Osteocyte (in vitro differentiated cells): ENCODE results near the gene HDAC4. TPM values are rescaled to one million over a fixed set of nuclear protein-coding genes. Genes with fewer than 3 reads are reported as not detected.

ENCODE experiments used
- DNase-seq: peaks from one replicate; pipeline ENCODE4 v3.0.0; 2021; ENCODE audit warnings: mixed read lengths; ENCODE audit not compliant: unreplicated experiment; ENCODE audit errors: extremely low spot score
- H3K27ac Mint-ChIP-seq: one replicate; pipeline ENCODE4 v1.8.0; 2021; ENCODE audit warnings: mild to moderate bottlenecking, mixed read lengths; ENCODE audit not compliant: unreplicated experiment
- H3K27me3 Mint-ChIP-seq: one replicate; pipeline ENCODE4 v1.8.0; 2021; ENCODE audit warnings: mixed read lengths; ENCODE audit not compliant: unreplicated experiment
- H3K36me3 Mint-ChIP-seq: one replicate; pipeline ENCODE4 v1.8.0; 2021; ENCODE audit warnings: mixed read lengths; ENCODE audit not compliant: unreplicated experiment
- H3K4me1 Mint-ChIP-seq: one replicate; pipeline ENCODE4 v1.8.0; 2021; ENCODE audit warnings: mixed read lengths; ENCODE audit not compliant: unreplicated experiment
- H3K4me3 Mint-ChIP-seq: one replicate; pipeline ENCODE4 v1.8.0; 2021; ENCODE audit warnings: mild to moderate bottlenecking, moderate library complexity, mixed read lengths; ENCODE audit not compliant: unreplicated experiment
- H3K9me3 Mint-ChIP-seq: one replicate; pipeline ENCODE4 v1.8.0; 2021; ENCODE audit warnings: mixed read lengths; ENCODE audit not compliant: unreplicated experiment
- total RNA-seq: library from RNA; stranded (reverse); gene quantifications from 2 replicates; pipeline ENCODE4 v1.2.1, GENCODE V29; 2021
- TF ChIP-seq, protein P1 (sequence below): fragments of 200-600 bp; sonication (generic); IDR thresholded peaks from 2 replicates; pipeline ENCODE4 v1.5.0; 2021; ENCODE audit warnings: antibody characterized with exemption, mild to moderate bottlenecking, moderate library complexity

The HDAC4 gene
- total RNA-seq, 1 donor from 2014 or later = 30.3 TPM

DNA sequence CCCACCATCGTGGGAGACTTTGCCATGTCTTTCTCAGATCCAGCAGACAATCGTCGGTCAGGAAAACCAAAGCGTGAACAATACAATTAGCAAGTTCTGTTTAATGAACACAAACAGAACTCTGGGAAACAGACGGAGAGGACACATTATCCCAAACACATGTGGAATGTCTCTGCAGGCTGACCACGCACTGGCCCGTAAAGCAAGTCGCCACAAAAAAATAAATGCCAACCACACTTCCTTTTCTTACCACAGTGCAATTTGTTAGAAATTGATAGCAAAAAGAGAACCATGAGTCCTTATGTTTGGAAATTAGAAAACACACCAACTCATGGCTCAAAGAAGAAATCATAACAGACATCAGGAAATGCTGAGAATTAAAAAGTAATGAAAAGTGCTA lies 342.1 kb downstream of the HDAC4 start:
- no peak overlapping the region for H3K4me3 Mint-ChIP-seq
- no peaks in the 10 kb centered on the region for H3K9me3 Mint-ChIP-seq
- no peaks in the 10 kb centered on the region for H3K27me3 Mint-ChIP-seq
- TF ChIP-seq, protein P1, sequence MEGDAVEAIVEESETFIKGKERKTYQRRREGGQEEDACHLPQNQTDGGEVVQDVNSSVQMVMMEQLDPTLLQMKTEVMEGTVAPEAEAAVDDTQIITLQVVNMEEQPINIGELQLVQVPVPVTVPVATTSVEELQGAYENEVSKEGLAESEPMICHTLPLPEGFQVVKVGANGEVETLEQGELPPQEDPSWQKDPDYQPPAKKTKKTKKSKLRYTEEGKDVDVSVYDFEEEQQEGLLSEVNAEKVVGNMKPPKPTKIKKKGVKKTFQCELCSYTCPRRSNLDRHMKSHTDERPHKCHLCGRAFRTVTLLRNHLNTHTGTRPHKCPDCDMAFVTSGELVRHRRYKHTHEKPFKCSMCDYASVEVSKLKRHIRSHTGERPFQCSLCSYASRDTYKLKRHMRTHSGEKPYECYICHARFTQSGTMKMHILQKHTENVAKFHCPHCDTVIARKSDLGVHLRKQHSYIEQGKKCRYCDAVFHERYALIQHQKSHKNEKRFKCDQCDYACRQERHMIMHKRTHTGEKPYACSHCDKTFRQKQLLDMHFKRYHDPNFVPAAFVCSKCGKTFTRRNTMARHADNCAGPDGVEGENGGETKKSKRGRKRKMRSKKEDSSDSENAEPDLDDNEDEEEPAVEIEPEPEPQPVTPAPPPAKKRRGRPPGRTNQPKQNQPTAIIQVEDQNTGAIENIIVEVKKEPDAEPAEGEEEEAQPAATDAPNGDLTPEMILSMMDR = no peak
- H3K4me1 Mint-ChIP-seq = no peaks in the 10 kb centered on the region
- H3K36me3 Mint-ChIP-seq = peaks cover 15% of the 10 kb centered on the region
- no peak overlapping the region for H3K27ac Mint-ChIP-seq
- no peak for DNase-seq

DNA sequence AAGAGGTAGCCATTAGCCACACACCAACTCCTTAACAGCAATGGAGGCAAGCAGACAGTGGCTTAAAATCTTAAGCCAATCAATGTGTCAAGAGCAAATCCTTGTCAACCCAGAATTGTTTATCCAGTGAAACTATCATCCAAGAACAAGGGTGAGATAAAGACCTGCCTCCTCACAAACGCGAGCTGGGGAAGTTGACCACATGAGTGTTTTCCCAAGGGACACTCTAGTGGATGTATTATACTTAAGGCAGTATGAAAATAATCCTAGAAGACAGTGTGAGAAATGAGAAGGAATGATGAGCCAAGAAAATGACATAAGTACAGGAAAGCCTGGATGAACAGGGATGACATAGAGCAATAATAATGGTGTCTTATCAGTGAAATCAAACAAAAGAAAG lies 343.3 kb downstream of the HDAC4 start:
- no peak overlapping the region for H3K27ac Mint-ChIP-seq
- no peak for DNase-seq
- H3K4me1 Mint-ChIP-seq = no peaks in the 10 kb centered on the region
- no peaks in the 10 kb centered on the region for H3K9me3 Mint-ChIP-seq
- H3K36me3 Mint-ChIP-seq = peaks cover 22% of the 10 kb centered on the region
- no peak overlapping the region for H3K4me3 Mint-ChIP-seq
- TF ChIP-seq, protein P1 = no peak
- H3K27me3 Mint-ChIP-seq = no peaks in the 10 kb centered on the region

DNA sequence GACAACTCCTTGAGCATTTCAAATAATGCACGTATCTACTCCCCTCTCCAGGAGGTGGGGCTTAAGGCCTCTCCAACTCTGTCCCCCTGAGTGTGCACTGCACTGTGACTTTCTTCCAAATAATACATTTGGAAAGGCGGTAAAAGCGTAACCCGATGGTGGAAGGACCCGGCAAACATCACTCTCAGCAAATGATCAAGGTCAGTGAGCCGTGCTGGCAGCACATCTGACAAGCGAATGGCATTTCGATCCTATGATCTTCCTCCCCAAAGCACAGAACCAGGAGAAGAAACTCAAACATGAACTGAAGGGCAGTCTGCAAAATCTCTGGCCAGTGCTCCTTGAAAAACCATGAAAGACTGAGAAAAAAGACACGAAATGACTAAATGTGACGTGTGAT lies 344.2 kb downstream of the HDAC4 start:
- Mint-ChIP-seq H3K9me3 (no peaks in the 10 kb centered on the region), H3K36me3 (peaks cover 24% of the 10 kb centered on the region), H3K27me3 (no peaks in the 10 kb centered on the region), H3K27ac (no peak overlapping the region), H3K4me1 (no peaks in the 10 kb centered on the region), H3K4me3 (no peak overlapping the region)
- TF ChIP-seq, protein P1 = no peak
- no peak for DNase-seq

DNA sequence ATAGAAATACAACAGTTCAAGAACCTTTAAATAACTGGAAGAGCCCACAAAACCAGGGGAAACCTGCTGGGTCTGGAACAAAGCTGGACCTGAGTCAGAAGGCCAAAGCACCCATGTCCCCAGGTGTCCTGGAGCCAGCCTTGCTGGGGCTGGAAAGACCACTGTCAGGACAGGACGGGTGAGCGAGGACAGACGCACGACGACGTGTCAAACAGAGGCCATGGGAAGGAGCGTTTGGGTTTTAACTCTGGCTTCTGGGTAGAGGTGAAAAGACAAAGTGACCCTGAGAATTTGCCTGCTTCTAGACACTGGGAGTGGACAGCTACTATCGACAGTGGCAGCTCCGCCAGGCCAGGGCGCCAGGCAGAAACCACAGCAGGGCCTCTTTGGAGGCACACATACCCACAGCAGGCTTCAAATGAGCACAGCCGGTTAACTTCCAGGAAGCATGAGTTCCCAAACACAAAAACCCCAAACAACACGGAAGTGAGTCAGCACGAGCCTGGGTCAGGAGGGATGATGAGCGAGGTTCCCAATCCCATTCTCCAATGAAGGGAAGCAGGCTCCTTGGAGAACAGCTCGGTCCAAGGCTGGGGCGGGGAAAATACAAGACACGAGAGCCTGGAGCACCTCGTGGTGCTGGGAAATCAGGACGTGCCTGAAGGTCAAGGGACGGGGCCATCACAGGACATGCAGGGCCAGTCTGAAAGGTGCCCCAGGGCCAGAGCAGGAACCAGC lies 344.9 kb downstream of the HDAC4 start:
- peaks cover 22% of the 10 kb centered on the region for H3K36me3 Mint-ChIP-seq
- no peak overlapping the region for H3K27ac Mint-ChIP-seq
- no peak overlapping the region for H3K4me3 Mint-ChIP-seq
- TF ChIP-seq, protein P1 = no peak
- H3K27me3 Mint-ChIP-seq = no peaks in the 10 kb centered on the region
- H3K9me3 Mint-ChIP-seq = no peaks in the 10 kb centered on the region
- DNase-seq = no peak
- H3K4me1 Mint-ChIP-seq = peaks cover under 1% of the 10 kb centered on the region

DNA sequence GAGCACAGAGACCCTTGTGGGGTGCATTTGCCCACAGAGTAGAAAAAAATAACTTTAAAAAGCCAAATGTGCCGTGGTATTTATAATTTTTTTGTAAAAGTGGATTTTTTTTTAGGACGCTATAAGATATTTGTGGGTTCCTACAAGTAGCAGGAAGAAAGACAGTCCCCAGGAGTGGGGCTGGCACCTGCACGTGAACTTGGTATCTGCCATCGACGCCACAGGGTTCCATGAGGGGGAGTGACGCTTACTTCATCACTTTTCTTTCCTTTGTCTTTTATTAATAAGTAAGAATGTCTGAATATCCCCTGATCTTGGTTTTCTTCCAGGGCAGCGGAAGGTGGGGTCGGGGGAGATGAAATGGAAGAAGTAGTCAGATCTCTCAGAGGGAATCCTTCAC lies 345.9 kb downstream of the HDAC4 start:
- DNase-seq = no peak
- Mint-ChIP-seq H3K4me1 (peaks cover 1% of the 10 kb centered on the region), H3K27ac (no peak overlapping the region), H3K4me3 (no peak overlapping the region), H3K36me3 (peaks cover 21% of the 10 kb centered on the region), H3K27me3 (no peaks in the 10 kb centered on the region), H3K9me3 (no peaks in the 10 kb centered on the region)
- TF ChIP-seq, protein P1 = no peak
